ENCODE data around the gene CAPN1. TPM values are rescaled to one million over a fixed set of nuclear protein-coding genes. Genes with fewer than 3 reads are reported as not detected.

The CAPN1 gene
- total and polyA plus RNA-seq, 2 of the 13 experiments (the other 11 are each of a cell fraction or from before 2014, with no cell fraction given), result 57.3 to 82.6 TPM

- TF ChIP-seq ZBTB10 (CRISPR knock-in tag; IDR thresholded peaks at IDR 0.05; ENCODE audit: borderline replicate concordance) (no peak), DR1 (CRISPR knock-in tag; IDR thresholded peaks at IDR 0.05) (no peak), BCL6 (CRISPR knock-in tag; IDR thresholded peaks at IDR 0.05) (peak; percentile 67), ATF1 (CRISPR knock-in tag; IDR thresholded peaks at IDR 0.05) (no peak), ZNF609 (CRISPR knock-in tag; IDR thresholded peaks at IDR 0.05; ENCODE audit: borderline replicate concordance) (peak; percentile 39; the same call in 1 of the 2 replicates), ZNF720 (CRISPR knock-in tag; IDR thresholded peaks at IDR 0.05) (no peak), MBNL3 (CRISPR knock-in tag; conservative IDR thresholded peaks at IDR 0.05) (no peak), TSC22D2 (CRISPR knock-in tag; IDR thresholded peaks at IDR 0.05; ENCODE audit: borderline replicate concordance) (no peak), CEBPG (CRISPR knock-in tag; IDR thresholded peaks at IDR 0.05) (no peak), ZNF770 (CRISPR knock-in tag; IDR thresholded peaks at IDR 0.05) (no peak), AGO1 (IDR thresholded peaks at IDR 0.05; ENCODE audit: low read depth, low read length, poor library complexity, severe bottlenecking) (no peak), ARNT (IDR thresholded peaks at IDR 0.05) (no peak), E2F2 (CRISPR knock-in tag; IDR thresholded peaks at IDR 0.05; ENCODE audit: borderline replicate concordance) (no peak), CBX5 (CRISPR knock-in tag; IDR thresholded peaks at IDR 0.05; ENCODE audit: borderline replicate concordance) (peak; percentile 67; the same call in 1 of the 2 replicates), ZKSCAN8 (CRISPR knock-in tag; IDR thresholded peaks at IDR 0.05; ENCODE audit: borderline replicate concordance) (0 out of 2 replicates have a peak, but pooled peaks have one; percentile 51), ZBTB8A (CRISPR knock-in tag; IDR thresholded peaks at IDR 0.05; ENCODE audit: borderline replicate concordance, low read depth) (no peak), SOX13 (IDR thresholded peaks at IDR 0.05) (0 out of 2 replicates have a peak, but pooled peaks have one; percentile 7), SOX13 (CRISPR knock-in tag; conservative IDR thresholded peaks at IDR 0.05 in 1 of 2, IDR thresholded peaks at IDR 0.05 in 1 of 2) (peak in 1 of 2 experiments; percentile 58; a peak in 2 of 4 replicates)
Observed at GRCh38 chr11:65165410-65166317, 16.1 kb upstream of the CAPN1 start (continued).
